ENCODE results near the gene LHX6. TPM values are rescaled to one million over a fixed set of nuclear protein-coding genes. Genes with fewer than 3 reads are reported as not detected.

Gene LHX6
- polyA plus RNA-seq, 3 donors = 3.3 to 3.8 (median 3.5) TPM

DNA sequence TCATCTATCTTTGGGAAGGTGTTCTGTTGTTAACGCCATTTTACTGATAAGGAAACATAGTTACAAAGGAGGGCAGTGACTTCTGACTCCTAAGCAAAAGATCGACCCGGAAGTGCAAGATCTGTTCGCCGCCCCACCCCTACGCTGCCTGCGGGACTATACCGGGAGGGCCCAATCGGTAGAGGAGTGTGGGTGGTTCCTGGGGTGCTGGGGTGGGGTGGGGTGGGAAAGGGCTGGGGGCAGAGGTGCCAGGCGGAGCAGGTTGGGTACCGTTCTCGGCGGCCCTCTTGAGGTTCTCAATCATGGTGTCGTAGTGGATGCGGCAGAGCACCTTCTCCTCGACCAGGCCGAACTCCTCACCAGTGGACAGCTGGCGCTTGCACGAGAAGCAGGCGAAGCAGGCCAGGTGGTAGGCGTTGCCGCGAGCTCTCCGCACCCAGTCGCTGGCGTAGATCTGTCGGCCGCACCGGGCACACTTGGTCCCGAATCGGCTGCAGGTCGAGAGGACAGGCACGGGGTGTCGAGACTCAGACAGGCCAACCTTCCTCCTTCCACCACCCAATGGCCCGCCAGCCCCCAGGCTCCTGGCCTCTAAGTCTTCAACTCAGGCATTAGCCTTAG, 11.8 kb downstream of the LHX6 start:
- no peak for DNase-seq (ENCODE audit: low read depth in 3 of 3, low spot score in 2 of 3)

GRCh38 chr9:122216138-122216797, 12.5 kb downstream of the LHX6 start:
- DNase-seq (ENCODE audit: low read depth in 3 of 3, low spot score in 2 of 3) = no peak

DNA sequence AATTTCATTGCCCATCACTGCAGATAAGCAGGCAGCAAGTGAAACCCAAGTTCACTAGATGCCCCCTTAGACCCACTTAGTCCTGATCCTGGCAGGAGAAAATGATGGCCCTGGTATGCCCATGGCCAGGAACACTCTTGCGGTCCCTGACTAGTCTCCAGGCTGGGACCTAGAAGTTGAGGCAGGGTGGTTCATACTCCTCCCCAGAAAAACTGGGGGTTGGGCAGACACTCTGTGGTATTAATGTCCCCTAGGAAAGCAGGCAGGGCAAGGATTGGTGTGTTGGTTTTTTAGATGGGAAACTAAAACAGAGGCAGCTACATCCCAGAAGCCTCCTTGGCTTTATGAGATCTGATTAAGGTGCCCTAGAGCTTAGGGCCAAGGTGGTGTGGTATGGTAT, 13.1 kb downstream of the LHX6 start:
- no peak for DNase-seq (ENCODE audit: low read depth in 3 of 3, low spot score in 2 of 3)

DNA sequence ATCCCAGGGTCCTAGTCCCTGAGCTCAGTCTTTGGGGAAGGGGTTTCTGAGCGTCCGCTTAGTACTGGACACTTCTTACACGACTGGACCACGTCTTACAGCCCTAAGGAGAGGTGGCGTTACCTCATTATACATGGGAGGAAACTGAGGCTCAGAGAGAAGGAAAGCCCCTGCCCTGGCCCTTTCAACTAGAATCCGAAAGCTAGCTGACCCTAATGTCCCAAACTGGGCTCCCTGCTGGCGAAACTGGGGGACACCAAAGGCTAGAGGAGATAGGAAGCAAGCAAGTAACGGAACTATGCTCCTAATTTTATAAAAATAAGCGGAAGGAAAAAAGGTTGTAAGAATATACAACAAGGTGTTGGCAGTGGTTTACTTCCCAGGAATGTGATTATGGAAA, 14.2 kb downstream of the LHX6 start:
- DNase-seq (ENCODE audit: low read depth in 3 of 3, low spot score in 2 of 3) = no peak

DNA sequence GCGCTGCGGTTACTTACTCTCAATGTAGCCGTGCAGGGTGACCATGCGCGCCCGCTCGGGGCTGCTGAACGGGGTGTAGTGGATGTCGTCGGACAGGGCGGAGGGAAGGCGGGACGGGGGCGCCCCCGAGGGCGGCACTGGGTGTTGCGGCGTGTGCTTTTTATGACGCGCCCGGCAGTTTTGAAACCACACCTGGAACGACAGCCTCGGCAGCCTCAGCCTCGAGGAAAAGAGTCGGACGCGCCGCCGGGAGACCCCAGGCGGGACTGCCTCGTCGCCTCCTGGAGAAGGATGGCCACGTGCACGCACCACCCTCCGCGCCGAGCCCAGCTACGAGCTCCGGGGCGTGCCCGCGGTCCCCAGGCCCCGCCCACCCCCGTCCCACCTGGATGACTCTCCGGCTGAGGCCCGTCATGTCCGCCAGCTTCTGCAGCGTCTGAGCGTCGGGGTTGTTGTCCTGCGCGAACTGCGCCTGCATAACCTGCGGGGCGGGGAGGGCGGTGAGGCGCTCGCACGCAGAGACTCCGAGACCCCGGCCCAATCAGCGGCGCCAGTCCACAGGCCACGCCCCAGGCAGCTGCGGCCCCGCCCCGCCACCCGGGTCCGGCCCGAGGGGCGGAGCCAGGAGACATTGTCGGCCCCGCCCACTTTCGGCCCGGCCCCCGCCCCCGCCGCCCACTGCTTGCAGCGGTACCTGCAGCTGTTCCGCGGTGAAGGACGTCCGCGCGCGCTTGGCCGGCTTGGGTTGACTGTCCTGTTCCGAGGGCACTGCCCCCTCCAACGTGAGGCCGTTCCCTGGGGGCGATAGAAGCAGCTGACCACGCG, 15.0 kb downstream of the LHX6 start:
- no peak for DNase-seq (ENCODE audit: low read depth in 3 of 3, low spot score in 2 of 3)

DNA sequence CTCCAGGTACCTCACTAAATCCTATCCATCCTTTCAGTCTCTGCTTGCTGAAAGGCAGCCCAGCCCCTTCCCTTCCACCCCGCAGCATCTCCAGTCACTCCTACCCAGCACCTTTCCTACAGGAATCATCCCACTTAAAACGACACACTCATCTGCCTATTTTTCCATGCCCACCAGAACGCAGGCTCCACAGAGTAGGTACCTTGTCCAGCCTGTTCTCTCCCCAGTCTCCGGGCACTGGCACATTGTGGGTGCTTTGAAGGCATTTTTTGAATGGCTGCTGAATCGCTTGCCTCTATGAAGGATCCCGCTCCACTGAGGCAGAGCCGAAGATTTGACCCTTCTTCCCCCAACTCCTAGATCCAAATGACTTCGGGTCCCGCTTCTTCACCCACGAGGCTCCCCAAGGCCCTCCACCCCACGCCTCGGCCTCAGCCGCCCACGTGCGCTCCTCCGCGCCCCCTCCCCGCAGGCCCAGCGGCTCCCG, 15.6 kb downstream of the LHX6 start:
- no peak for DNase-seq (ENCODE audit: low read depth in 3 of 3, low spot score in 2 of 3)

DNA sequence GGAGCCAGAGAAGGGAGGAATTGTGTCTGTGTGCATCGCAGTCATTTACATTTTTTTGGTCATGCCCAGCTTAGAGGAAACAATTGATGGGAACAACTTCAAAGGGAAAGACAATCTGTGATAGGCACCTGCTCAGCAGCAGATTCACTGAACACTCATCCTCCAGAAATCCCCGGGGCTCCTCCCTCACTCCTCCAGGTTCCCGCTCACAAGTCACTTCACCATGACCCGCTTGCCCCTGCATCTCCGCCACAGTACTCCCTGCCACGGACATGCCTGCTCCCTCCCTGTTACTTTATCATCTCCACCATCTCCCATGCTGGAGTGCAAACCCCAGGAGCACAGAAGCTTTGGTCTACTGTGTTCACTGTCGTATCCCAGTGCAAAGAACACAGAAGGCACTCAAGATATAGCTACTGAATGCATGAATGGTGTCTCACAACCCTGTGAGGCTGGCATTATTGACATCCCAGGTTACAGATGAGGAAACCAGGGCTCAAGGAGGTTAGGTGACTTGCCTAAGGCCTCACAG, 16.2 kb downstream of the LHX6 start:
- no peak for DNase-seq (ENCODE audit: low read depth in 3 of 3, low spot score in 2 of 3)

GRCh38 chr9:122209451-122209850, 19.3 kb downstream of the LHX6 start:
- DNase-seq (ENCODE audit: low read depth in 3 of 3, low spot score in 2 of 3) = no peak

DNA sequence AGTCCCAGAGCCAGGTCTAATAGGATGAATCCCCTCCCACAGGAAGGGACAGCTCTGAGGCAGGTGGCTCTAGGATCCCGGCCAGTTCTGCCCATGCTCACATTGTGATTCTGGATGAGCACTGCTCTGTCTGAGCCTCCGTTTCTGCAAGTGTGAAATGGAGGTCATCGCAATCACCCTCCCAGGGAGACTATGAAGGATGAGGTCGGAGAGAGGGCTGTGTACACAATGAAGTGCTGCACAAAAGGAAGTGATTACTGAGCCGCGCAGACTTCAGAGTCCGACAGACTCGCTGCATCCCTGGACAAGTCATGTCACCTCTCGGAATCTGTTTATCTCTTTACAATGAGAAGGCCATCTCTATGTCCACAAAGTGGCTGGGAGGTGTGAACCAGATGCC, 21.7 kb downstream of the LHX6 start:
- DNase-seq (ENCODE audit: low read depth in 3 of 3, low spot score in 2 of 3) = no peak

DNA sequence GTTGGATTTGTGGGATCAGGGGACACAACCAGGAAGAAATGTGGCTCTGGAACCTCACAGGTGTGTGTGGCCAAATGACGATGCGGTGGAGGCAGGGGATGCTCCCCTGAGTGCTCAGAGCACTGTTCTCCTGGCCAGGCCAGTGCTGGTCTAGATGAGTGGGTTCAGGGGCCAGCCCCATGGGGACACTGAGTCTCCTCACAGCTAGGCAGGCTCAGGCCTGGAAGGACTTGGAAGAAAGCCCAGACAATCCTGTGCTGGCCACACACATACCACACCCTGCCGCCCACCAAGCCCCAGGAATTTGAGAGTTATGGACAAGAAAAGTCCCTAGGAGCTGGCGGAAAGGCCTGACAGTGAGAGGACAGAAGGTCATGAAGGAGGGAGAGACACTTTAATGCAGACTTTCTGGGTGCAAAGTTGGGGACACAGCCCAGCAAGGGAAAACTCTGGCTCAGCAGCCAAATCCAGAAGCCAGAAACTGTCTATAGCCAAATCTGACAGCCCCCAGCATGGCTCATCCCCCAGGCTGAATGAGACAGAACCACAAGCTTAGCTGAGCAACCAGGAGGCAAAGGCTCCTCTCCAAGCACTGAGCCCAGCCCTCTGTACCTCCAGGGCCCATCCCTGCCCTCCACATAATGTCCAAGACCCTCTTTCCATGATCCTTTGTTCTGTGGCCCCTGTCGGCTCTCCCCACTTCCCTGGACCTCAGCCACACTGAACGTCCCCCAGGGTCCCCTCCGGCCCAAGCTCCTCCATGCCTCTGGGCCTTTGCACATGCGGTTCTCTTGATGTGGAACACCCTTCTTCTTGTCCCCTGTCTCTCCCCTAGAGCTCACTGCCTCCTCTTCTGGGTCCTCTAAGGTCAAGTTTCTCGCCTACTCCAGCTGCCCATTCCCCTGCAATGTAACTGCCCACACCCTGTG, 22.4 kb downstream of the LHX6 start:
- no peak for DNase-seq (ENCODE audit: low read depth in 3 of 3, low spot score in 2 of 3)

DNA sequence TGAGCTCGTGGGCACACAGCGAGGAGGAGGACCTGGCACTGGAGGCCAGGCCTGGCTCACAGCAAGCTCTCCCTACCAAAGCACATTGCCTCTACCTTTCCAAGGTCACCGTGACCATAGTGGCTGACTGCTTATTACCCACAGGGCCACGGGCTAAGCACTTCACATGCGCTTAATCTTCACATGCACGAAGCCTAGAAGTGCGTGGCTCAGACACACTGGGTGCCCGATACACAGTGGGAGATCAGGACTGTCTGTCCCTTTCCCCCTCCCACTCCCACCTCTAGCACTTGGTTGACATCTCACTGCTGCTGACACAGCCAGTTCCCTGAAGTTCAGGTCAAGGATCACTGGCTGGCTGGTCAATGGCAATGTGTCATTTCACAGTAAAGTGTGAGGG, 23.6 kb downstream of the LHX6 start:
- no peak for DNase-seq (ENCODE audit: low read depth in 3 of 3, low spot score in 2 of 3)

GRCh38 chr9:122204491-122204890, 24.3 kb downstream of the LHX6 start:
- DNase-seq (ENCODE audit: low read depth in 3 of 3, low spot score in 2 of 3) = no peak

GRCh38 chr9:122204055-122204454, 24.7 kb downstream of the LHX6 start:
- no peak for DNase-seq (ENCODE audit: low read depth in 3 of 3, low spot score in 2 of 3)

DNA sequence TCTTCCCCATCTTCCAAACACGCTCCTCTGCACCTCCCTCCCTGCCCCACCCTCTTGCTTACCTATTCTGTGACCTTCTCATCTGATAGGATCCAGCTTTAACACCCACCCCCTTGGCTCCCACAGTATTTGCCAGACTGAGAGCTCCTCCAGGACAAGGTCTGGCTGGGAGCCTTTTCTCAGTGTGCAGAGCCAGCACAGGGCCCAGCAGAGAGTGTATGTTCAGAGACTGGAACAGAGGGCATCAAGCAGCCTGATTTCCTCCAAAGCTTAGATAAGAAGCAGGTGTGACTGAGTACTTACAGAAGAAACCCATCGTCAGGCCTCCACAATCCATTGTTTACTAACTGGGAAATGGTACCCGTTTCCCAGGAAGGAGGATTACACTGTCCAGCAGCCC, 26.6 kb downstream of the LHX6 start:
- no peak for DNase-seq (ENCODE audit: low read depth in 3 of 3, low spot score in 2 of 3)

GRCh38 chr9:122201641-122202040, 27.1 kb downstream of the LHX6 start:
- DNase-seq (ENCODE audit: low read depth in 3 of 3, low spot score in 2 of 3) = no peak

DNA sequence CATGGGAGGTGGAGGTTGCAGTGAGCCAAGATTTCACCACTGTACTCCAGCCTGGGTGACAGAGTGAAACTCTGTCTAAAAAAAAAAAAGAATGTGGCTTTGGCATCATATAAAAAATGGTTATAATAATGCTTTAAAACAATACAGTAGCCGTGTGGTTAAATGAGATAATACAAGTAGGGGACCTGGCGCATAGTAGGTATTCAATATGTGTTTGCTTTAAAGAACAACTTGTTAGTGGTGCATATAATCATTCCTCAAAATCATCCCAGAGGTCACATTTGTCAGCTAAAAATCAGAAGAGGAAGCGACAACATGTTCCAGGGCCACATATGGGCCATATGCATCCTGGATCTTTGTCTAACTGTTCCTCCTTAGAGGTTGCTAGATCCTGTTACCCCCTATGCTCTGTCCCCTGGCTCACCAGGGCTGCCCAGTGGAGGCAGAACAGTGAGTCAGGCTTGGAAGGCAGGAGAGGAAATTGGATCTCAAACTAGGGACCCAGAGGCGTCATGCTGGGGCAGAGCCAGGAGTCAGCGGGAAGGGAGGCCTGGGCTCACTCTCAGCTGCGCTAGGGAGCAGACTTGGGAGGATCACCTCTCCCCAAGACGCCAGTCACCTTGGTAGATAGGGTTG, 27.7 kb downstream of the LHX6 start:
- DNase-seq (ENCODE audit: low read depth in 3 of 3, low spot score in 2 of 3) = no peak

- DNase-seq (ENCODE audit: low read depth in 3 of 3, low spot score in 2 of 3) = no peak
Observed at GRCh38 chr9:122197882-122198281, 30.9 kb downstream of the LHX6 start.

DNA sequence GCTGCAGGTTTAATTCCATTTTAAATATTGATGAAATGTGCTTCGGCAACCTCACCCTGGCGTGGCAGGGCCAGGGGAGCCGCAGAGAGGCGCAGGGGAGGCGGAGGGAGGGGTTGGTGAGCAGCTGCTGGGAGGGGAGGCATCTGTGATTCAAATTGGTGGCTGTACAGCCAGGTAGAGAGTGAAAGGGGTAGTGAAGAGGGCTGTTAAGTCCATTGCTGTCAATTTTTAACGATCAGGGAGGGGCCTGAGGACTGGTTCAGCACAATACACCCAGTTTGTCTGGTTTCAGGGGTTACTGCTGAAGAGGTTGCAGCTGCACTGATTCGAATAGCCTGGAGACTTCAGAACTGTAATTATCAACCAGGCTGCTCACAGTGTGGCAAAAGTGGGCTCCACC, 31.3 kb downstream of the LHX6 start:
- DNase-seq (ENCODE audit: low read depth in 3 of 3, low spot score in 2 of 3) = no peak

GRCh38 chr9:122195875-122196274, 32.9 kb downstream of the LHX6 start:
- no peak for DNase-seq (ENCODE audit: low read depth in 3 of 3, low spot score in 2 of 3)

DNA sequence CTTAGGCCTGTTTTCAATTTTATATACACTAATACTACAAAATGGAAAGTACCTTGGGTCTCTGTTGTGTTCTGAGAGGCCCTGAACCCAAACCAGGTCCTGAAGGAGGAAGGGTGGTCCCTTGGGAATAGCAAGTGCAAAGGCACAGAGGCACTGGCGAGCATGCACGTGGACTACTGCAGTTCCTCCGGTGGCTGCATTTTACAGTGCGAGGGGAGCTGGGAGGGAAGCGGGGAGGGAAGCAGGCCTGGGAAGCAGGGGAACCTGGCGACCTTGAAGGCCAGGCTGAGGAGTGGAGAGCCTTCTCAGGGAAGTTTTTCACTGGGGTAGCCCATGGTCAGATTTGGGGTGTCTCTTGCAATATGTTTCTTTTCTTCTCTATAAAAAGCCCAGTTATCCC, 35.1 kb downstream of the LHX6 start:
- no peak for DNase-seq (ENCODE audit: low read depth in 3 of 3, low spot score in 2 of 3)

All from right renal cortex interstitium (tissue), 3 donors.